Activated CD8-positive, alpha-beta T cell treated with anti-CD3 and anti-CD28 coated beads for 36 hours (primary cell): ENCODE results near the gene RPP38. TPM values are rescaled to one million over a fixed set of nuclear protein-coding genes. Genes with fewer than 3 reads are reported as not detected.
A peak's percentile ranks its signal among the peaks of the same experiment; 100 is the strongest.

Source experiments
- ATAC-seq: fragments of 200-7000 bp; cut with Tn5 transposase; one replicate; pipeline ENCODE4 v1.10.0; 2021; ENCODE audit warnings: mild to moderate bottlenecking, moderate library complexity
- CTCF ChIA-PET: fragments of 350-600 bp; sonication (Branson Sonifier 250); formaldehyde crosslinking; loops from one replicate; lab custom pipeline; 2021; ENCODE audit warnings: antibody characterized with exemption; lab: Charles Lee
- POLR2A ChIA-PET: fragments of 350-600 bp; sonication (Branson Sonifier 250); formaldehyde crosslinking; loops from one replicate; lab custom pipeline; 2021; ENCODE audit warnings: antibody characterized with exemption; lab: Charles Lee
- DNase-seq: peaks from one replicate; pipeline ENCODE4 v3.0.0-alpha.2; 2020
- H3K27ac Mint-ChIP-seq: one replicate; pipeline ENCODE4 v1.8.0; 2021; ENCODE audit warnings: mild to moderate bottlenecking, mixed read lengths
- H3K27me3 Mint-ChIP-seq: one replicate; pipeline ENCODE4 v1.8.0; 2021; ENCODE audit warnings: mixed read lengths
- H3K36me3 Mint-ChIP-seq: one replicate; pipeline ENCODE4 v1.8.0; 2021; ENCODE audit warnings: low read depth, mixed read lengths
- H3K4me1 Mint-ChIP-seq: one replicate; pipeline ENCODE4 v1.8.0; 2021; ENCODE audit warnings: low read depth, mixed read lengths
- H3K4me3 Mint-ChIP-seq: one replicate; pipeline ENCODE4 v1.8.0; 2021; ENCODE audit warnings: mild to moderate bottlenecking, moderate library complexity, mixed read lengths
- H3K9me3 Mint-ChIP-seq: one replicate; pipeline ENCODE4 v1.8.0; 2021; ENCODE audit warnings: mixed read lengths
- CTCF ChIP-seq: fragments of 200-600 bp; IDR thresholded peaks from one replicate; pipeline ENCODE4 v1.8.0; 2022; ENCODE audit warnings: antibody characterized with exemption, mild to moderate bottlenecking
- intact Hi-C: fragments of 100-400 bp; cut with micrococcal nuclease; formaldehyde crosslinking; loops from one replicate; pipeline ENCODE4 v1.10.0; 2022
- total RNA-seq, 2 experiments: library from RNA; stranded (reverse); gene quantifications; one replicate each; pipeline ENCODE4 v1.2.3, GENCODE V29; 2021

Gene RPP38
- total RNA-seq, 2 experiments from 2014 or later = 16.2 to 24.2 TPM

GRCh38 chr10:15123749-15124184 lies 26.6 kb downstream of the RPP38 start:
- H3K27me3 Mint-ChIP-seq = no peaks in the 10 kb centered on the region
- ATAC-seq = peak; percentile 64
- H3K4me1 Mint-ChIP-seq = peaks cover 32% of the 10 kb centered on the region
- no peak for DNase-seq
- CTCF ChIA-PET = interaction anchor here (0.6 to 3.3 kb wide), 5 partner anchors 14 to 238 kb away, joined by 3 to 11 read pairs (median 4); partner anchors contain the start of gene NMT2
- no peak overlapping the region for H3K4me3 Mint-ChIP-seq
- no peaks in the 10 kb centered on the region for H3K9me3 Mint-ChIP-seq
- POLR2A ChIA-PET = interaction anchor here (1.1 to 1.4 kb wide), 2 partner anchors 25 to 26 kb away, joined by 3 to 6 read pairs; no protein-coding TSS in a partner anchor
- intact Hi-C loops = no loop called here
- H3K27ac Mint-ChIP-seq = peak overlapping the region; percentile 62
- no peak for TF ChIP-seq CTCF
- peaks cover 50% of the 10 kb centered on the region for H3K36me3 Mint-ChIP-seq

DNA sequence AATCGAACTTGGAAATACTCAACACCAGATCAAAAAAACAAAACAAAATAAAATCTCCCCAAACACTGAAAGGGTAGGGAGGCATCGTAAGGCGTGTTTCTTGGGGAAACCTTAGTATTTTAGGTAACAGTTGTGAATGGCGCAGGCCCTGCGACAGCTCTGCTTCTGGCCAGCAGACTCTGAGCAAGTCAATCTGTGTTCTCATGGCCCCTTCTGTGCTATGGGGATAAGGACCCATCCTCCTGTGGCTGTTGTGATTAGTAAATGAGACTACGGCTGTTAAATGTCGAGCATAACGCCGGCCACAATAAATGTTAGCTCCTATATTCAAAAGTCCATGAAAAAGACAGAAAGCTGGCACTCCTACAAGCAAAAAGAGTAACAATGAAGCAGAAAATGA lies 27.0 kb downstream of the RPP38 start:
- intact Hi-C loops = no loop called here
- Mint-ChIP-seq H3K4me1 (peaks cover 32% of the 10 kb centered on the region), H3K4me3 (no peak overlapping the region), H3K27me3 (no peaks in the 10 kb centered on the region), H3K36me3 (peaks cover 47% of the 10 kb centered on the region), H3K9me3 (no peaks in the 10 kb centered on the region), H3K27ac (peak overlapping the region; percentile 62)
- CTCF ChIA-PET = interaction anchor here (0.8 to 1.5 kb wide), 3 partner anchors 14 to 19 kb away, joined by 3 to 5 read pairs (median 4); no protein-coding TSS in a partner anchor
- POLR2A ChIA-PET = no interaction called here
- ATAC-seq (no peak), DNase-seq (no peak)
- no peak for TF ChIP-seq CTCF

DNA sequence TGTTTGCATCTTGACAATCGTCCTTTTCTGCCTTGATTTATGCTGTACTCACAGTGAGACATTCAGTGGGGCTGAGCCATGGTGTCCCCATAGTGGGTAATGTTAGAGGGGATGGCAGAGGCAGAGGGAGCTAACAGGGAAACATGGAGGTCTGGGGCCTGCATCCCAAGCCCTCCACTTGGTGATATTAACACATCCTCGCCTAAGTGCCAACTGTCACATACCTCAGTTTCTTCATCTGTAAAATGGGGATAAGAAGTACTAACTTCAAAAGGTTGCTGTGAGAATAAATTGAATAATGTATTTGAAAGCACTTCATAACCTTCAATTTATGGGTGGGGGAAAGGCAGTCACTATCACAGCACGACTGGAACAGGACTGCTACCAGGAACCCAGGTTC lies 27.8 kb downstream of the RPP38 start:
- TF ChIP-seq CTCF = no peak
- ChIA-PET POLR2A (no interaction called here), CTCF (interaction anchor here (1.5 kb wide), 1 partner anchor 20 kb away, joined by 5 read pairs; no protein-coding TSS in a partner anchor)
- Mint-ChIP-seq H3K4me1 (peaks cover 32% of the 10 kb centered on the region), H3K27me3 (no peaks in the 10 kb centered on the region), H3K36me3 (peaks cover 43% of the 10 kb centered on the region), H3K27ac (peak overlapping the region; percentile 31), H3K4me3 (no peak overlapping the region), H3K9me3 (no peaks in the 10 kb centered on the region)
- ATAC-seq (no peak), DNase-seq (no peak)
- intact Hi-C loops = no loop called here

DNA sequence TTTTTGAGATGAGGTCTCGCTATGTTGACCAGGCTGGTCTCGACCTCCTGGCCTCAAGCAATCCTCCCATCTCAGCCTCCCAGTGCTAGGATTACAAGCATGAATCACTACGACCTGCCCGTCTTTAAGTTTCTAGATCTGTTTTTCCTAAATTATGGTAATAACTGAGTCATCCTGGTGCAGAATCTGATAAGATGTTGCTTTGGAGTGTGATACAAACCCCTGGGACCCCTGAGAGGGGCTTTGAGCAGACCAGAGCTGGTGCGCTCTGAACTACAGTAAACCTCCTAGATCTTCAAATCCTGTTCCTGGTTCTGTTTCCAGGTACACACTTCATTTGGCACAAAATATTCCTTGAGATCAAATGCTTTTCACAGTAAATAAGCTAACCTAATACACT lies 34.2 kb downstream of the RPP38 start:
- H3K27me3 Mint-ChIP-seq = no peaks in the 10 kb centered on the region
- H3K4me1 Mint-ChIP-seq = peaks cover 4% of the 10 kb centered on the region
- no peak overlapping the region for H3K4me3 Mint-ChIP-seq
- no peak overlapping the region for H3K27ac Mint-ChIP-seq
- H3K36me3 Mint-ChIP-seq = peaks cover 44% of the 10 kb centered on the region
- no peak for DNase-seq
- intact Hi-C loops = no loop called here
- H3K9me3 Mint-ChIP-seq = no peaks in the 10 kb centered on the region
- no peak for TF ChIP-seq CTCF
- ATAC-seq = no peak
- POLR2A ChIA-PET = interaction anchor here (0.6 kb wide), 1 partner anchor 137 kb away, joined by 3 read pairs; no protein-coding TSS in a partner anchor
- CTCF ChIA-PET = interaction anchor here (1.3 kb wide), 1 partner anchor 10 kb away, joined by 4 read pairs; no protein-coding TSS in a partner anchor

GRCh38 chr10:15136129-15137035 lies 39.2 kb downstream of the RPP38 start:
- no peak for ATAC-seq
- no peak overlapping the region for H3K27ac Mint-ChIP-seq

More at GRCh38 chr10:15136129-15137035, 39.2 kb downstream of the RPP38 start:
- no peak for TF ChIP-seq CTCF
- CTCF ChIA-PET = interaction anchor here (1.6 kb wide), 1 partner anchor 8 kb away, joined by 4 read pairs; no protein-coding TSS in a partner anchor
- POLR2A ChIA-PET = no interaction called here
- H3K36me3 Mint-ChIP-seq = peaks cover 38% of the 10 kb centered on the region
- H3K27me3 Mint-ChIP-seq = no peaks in the 10 kb centered on the region
- H3K9me3 Mint-ChIP-seq = no peaks in the 10 kb centered on the region
- H3K4me3 Mint-ChIP-seq = no peak overlapping the region
- intact Hi-C loops = no loop called here
- peaks cover 12% of the 10 kb centered on the region for H3K4me1 Mint-ChIP-seq
- DNase-seq = no peak
